ENCODE results near the gene DEPDC1B.
"Not testable (repeated sequence)": the region's sequence is repeated elsewhere in the genome, so short reads cannot be mapped to it uniquely, and the experiment has no call there.

Gene DEPDC1B

GRCh38 chr5:60698336-60698735, 1.6 kb downstream of the DEPDC1B start:
- DNase-seq (ENCODE audit: low read depth), result no peak

DNA sequence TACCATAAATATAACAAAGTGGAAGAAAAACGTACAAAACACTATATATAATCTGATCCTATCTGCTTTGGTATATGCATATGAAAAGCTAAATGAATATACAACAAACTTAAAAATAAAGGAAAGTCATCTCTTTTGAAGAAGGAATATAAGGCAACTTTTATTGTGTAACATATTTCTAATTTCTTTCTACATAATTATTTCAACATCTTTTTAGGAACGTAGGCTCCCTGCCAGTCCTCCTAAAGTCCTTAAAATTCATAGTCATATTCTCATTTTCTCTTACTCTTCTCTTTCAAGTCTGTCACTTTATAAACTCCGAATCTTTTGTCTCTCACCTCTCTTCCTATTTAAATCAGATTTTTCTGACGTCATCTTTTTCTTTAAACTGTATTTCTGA, 9.6 kb downstream of the DEPDC1B start:
- no peak for DNase-seq (ENCODE audit: low read depth)

GRCh38 chr5:60688980-60689379, 11.0 kb downstream of the DEPDC1B start:
- no peak for DNase-seq (ENCODE audit: low read depth)

DNA sequence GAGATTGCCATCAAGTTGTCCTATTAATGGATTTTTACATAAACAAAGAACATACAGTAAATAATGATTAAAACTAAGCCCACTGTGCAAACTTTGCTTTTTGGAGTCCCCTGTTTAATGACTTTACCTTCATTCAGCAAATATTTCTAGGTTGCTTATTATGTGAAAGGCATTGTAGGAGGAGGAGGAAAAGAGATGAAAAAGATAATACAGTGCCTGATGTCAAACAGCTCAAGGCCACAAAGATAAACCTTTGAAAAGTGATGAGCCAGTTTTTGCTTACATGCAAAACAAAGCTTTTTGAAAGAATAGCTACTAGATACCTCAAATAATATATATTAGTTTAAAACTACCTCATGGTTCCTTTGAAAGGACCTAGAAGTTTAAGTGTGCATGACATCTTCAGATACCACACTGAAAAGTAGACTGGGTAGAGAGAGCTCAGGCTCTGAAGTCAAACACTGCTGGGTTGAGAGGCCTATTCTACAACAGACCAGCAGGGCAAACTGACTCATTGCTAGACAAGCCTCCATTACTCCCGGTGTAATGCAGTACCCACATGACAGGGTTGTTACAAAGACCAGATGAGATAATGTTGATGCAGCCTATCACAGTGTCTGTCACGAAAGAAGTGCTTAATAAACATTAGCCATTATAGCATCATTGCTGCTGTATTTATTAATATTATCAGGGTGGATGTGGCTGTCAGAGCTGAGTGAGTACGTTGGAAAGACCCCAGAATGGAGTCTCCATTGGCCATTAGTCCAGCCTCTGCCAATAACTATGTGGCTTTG, 11.8 kb downstream of the DEPDC1B start:
- DNase-seq (ENCODE audit: low read depth), result no peak

- DNase-seq (ENCODE audit: low read depth), result no peak
Measured at GRCh38 chr5:60686157-60686556, 13.8 kb downstream of the DEPDC1B start.

GRCh38 chr5:60685700-60686099, 14.3 kb downstream of the DEPDC1B start:
- no peak for DNase-seq (ENCODE audit: low read depth)

- no peak for DNase-seq (ENCODE audit: low read depth)
Measured at GRCh38 chr5:60685028-60685427, 14.9 kb downstream of the DEPDC1B start.

DNA sequence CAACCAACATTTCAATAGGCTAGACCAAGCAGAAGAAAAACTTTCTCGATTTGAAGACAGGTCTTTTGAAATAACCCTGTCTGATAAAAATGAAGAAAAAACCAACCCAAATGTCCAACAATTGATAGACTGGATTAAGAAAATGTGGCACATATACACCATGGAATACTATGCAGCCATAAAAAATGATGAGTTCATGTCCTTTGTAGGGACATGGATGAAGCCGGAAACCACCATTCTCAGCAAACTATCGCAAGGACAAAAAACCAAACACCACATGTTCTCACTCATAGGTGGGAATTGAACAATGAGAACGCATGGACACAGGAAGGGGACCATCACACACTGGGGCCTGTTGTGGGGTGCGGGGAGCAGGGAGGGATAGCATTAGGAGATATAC, 18.0 kb downstream of the DEPDC1B start:
- DNase-seq (ENCODE audit: low read depth), result not testable (repeated sequence)

- no peak for DNase-seq (ENCODE audit: low read depth)
Measured at GRCh38 chr5:60679816-60680215, 20.1 kb downstream of the DEPDC1B start.

DNA sequence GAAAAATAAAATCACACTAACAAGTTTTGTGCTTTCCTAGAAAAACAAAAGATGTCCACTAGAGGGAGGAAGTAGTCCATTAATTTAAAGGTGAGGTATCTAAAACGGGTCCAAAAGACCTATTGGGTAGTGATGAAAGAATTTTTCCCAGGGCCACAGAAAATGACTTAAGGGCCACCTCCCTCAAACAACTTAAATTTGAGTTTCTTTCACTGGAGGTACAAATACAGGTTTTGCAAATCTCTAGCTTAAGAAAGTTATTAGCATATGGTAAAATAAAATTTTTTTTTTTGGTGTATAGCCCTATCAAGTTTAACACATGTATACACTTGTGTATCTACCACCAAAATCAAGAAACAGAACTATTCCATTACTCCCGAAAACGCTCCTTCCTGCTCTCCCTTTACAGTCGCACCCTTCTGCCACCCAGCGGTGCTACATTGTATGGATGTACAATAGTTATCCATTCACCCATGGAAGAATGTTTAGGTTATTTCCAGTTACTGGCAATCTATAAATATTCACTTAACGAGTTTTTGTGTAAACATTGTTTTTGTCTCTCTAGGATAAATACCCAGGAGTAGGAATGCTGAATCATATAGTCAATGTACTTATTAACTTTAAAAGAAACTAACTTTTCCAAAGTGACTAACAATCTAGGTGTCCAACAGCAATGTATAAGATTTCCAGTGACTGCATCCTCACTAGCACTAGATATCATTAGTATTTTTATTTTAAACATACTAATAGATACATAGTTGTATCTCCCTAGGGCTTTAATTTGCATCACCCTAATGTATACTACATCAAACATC, 21.9 kb downstream of the DEPDC1B start:
- DNase-seq (ENCODE audit: low read depth), result no peak

- DNase-seq (ENCODE audit: low read depth), result no peak
Measured at GRCh38 chr5:60675286-60675685, 24.7 kb downstream of the DEPDC1B start.

DNA sequence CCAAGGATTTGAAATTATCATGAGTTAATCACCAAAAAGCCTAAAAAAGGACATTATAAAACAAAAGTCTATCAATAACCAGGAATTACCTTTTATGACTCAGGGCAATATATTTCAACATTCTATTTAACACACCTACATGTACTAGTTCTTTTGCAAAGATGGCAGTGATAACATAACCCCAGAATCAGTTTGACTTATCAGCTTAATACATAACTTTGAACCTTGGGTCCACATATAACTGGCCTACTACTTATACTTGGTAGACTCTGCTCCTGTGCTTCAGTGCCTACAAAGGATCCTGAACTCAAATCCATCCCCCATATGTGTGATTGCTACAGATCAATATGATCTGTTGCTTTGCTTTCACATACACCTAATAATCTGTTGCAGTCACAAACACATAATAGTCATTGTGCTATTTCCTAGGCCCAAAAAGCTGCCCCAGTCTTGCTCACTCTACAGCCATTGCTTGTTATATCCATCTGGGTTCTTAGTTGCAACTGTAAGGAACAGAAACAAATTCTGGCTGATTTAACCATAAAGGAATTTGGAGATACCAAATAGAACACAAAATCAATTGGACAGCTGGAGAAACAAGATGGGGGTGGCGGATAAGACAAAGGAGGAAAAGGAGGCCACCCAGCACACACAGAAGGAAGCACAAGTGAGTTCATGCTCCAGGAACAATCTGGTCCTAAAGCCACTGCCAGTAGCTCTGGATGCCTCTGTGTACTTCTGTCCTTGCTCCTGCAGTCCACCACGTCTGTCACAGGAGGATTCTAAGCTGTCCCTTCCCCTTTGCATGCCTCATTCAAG, 25.5 kb downstream of the DEPDC1B start:
- DNase-seq (ENCODE audit: low read depth), result no peak

DNA sequence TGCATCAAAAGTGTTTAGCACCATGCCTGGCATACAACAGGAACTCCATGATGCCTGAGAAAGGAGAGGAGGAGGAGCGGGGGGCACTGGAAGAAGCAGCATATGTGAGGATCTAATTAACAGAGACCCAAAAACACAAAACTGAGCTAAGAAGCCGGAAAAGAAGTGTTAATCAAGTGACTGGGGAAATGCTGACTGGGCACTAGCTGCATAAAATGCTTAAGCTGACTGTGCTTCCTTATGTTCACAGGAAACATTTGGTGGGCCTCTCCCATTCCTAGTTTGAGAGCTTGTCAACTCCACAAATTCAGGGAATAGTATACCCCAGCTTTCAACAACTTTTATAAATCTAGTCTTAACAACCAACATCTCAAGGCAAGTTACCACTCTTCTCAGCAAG, 26.6 kb downstream of the DEPDC1B start:
- DNase-seq (ENCODE audit: low read depth), result no peak

- no peak for DNase-seq (ENCODE audit: low read depth)
Measured at GRCh38 chr5:60672693-60673264, 27.2 kb downstream of the DEPDC1B start.

DNA sequence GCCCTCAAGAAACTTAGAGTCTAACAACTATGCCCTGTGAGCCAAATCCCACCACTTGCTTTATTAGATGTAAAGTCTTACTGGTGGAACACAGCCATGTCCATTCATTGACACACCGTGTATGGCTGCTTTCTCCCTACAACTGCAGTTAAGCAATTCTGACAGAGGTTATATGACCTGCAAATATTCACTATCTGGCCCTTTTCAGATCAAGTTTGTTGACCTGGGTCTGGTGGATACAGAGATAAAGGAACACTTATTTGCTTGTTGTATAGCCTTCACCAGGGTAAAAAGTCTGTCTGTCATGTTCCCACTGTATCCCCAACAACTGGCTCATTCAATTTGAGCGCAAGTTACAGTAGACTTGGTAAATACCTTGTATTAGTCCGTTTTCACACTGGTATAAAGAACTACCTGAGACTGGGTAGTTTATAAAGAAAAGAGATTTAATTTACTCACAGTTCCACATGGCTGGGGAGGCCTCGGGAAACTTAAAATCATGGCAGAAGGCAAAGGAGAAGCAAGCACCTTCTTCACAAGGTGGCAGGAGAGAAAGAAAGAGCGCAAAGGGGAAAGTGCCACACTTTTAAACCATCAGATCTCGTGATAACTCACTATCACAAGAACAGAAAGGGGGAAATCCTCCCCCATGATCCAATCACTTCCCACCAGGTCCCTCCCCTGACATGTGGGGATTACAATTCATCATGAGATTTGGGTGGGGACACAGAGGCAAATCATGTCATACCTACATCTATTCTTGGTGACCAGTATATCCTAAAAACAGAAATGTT, 27.9 kb downstream of the DEPDC1B start:
- DNase-seq (ENCODE audit: low read depth), result no peak

DNA sequence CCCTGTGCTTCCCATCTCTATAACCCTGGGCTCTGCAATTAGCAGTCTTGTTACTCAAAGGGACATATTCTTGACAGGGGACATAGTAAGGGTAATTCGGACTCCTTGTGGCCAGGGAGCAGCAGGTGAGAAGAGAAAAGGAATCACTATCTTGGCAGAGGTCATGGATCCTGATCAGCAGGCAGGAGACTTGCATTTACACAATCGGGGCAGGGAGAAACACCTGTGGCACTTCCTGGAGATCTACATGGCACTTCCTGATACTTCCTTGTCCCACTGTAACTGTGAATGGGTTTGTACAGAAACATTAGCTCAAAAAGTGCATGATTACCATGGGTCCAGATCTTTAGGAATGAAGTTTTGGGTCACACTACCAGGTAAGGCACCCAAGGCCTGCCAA, 29.2 kb downstream of the DEPDC1B start:
- DNase-seq (ENCODE audit: low read depth), result no peak

GRCh38 chr5:60668686-60669304, 31.2 kb downstream of the DEPDC1B start:
- no peak for DNase-seq (ENCODE audit: low read depth)

- DNase-seq (ENCODE audit: low read depth), result peak; percentile 75
Measured at GRCh38 chr5:60651872-60652620, 47.9 kb downstream of the DEPDC1B start.

DNA sequence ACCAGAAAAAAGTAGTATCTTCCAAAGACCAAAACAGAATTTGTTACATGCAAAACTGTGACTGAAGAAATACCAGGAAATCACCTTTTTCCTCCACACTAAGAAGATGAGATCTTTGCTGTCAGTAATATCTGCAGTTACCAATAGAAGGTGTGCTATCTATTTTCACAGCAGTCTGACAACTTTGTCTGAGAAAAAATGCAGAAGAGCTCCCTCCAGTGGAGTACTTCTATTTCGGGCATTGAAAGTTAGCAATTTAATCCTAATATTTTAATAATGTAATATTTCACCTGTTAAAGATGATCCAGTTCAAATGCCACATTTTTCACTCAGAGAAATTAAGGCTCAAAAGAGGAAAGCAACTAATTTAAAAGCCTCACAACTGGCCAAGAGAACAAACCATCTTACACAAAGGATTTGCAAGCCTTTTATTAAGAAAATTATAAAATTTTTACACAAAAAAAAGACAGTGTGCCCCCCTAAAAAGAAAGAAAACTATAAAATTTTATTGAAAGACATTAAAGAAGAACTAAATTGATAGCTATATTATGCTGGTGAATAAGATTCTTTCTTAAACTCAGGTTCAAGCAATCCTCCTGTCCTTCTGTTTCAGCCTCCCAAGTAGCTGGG, 50.6 kb downstream of the DEPDC1B start:
- no peak for DNase-seq (ENCODE audit: low read depth)

DNA sequence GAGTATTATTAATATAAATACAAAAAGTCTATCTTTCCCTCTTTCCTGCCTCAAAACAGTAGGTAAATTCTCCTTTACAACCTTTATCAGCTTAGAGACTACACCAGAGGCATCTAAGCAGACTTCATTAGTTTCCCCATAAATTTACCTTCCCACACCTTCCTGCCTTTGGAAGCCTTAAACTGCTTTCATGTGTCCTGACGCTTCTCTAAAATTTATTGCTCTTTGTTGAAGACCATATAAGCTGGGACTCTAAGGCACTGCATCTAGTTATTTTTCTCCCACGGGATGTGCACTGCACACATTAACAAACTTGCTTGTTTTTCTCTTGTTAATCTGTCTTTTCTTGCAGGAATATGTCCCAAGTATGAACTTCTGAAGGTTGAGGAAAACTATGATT, 51.8 kb downstream of the DEPDC1B start:
- DNase-seq (ENCODE audit: low read depth), result no peak

Measured in GM04504 (cell line).